GM18508 (cell line): ENCODE results near the gene RGS19.

Experiments
- ATAC-seq: cut with Tn5 transposase; IDR thresholded peaks from one replicate; pipeline ENCODE4 v1.9.1; 2021; ENCODE audit warnings: moderate number of reproducible peaks; ENCODE audit not compliant: insufficient read depth, unreplicated experiment

The RGS19 gene

GRCh38 chr20:64024141-64024990 lies 55.0 kb downstream of the RGS19 start:
- no peak for ATAC-seq

- ATAC-seq: no peak
These were observed 55.8 kb downstream of the RGS19 start for GRCh38 chr20:64023361-64024140.
